ENCODE data around the gene MAMSTR.

MAMSTR gene

DNA sequence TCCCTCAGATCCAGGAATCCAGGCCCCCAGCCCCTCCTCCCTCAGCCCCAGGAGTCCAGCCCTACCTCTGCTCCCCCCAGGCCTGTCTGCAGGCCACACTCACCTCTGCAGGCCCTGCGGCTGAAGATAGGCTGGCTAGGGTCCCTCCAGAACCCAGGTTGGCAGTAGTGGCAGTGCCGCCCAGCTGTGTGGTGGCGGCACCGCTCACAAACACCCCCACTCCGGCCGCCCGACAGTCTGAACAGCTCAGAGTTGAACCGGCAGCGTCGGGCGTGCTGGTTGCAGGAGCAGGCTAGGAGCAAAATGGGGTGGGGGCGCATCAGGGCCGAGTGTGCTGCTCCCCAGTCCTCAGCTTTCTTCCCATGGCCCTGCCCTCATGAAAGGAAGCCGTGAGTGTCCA is 55.0 kb downstream of the MAMSTR start:
- no peak for DNase-seq (ENCODE audit: low read depth in 2 of 2)

- no peak for DNase-seq (ENCODE audit: low read depth in 2 of 2)
These were observed 55.9 kb downstream of the MAMSTR start for GRCh38 chr19:48663667-48664066.

Data from activated CD4-positive, alpha-beta T cell treated with anti-CD3 and anti-CD28 coated beads for 24 hours (primary cell).